Measurements from ENCODE around the gene APOM.

The APOM gene

GRCh38 chr6:31705931-31706330 lies 50.2 kb downstream of the APOM start:
- DNase-seq (ENCODE audit: low read depth, low spot score) = no peak

DNA sequence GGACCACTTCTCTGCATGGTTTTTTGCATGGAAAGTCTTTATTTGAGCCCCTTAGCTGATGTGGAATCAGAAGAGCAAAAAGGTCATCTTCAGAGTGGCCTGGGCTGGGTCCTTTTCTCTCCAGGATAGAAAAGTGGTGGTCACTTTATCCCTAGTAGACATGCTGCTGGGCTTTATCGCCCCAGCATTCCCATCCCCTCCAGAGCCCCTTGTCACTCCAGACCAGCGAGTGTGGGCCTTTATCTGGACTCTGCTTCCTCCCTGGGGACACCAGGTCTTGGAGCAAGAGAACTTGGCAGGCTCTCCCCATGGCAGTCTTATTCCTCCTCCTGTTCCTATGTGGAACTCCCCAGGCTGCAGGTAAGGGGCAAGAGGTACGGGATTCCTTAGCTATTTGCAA lies 50.9 kb downstream of the APOM start, which contains the start of gene LY6G6F:
Gene LY6G6F, plus strand, starts transcription at position 268 of the 400 bp plus-strand sequence. Its CDS starts 41 bp downstream, at position 309.
- DNase-seq (ENCODE audit: low read depth, low spot score) = no peak

GRCh38 chr6:31707701-31708100 lies 52.0 kb downstream of the APOM start:
- no peak for DNase-seq (ENCODE audit: low read depth, low spot score)

All from activated CD4-positive, CD25-positive, alpha-beta regulatory T cell treated with anti-CD3 and anti-CD28 coated beads, Interleukin-2, amount 50 U/mL, for 16 hours (primary cell).